CD4-positive, alpha-beta memory T cell (primary cell): ENCODE results near the gene CYP26B1. TPM values are rescaled to one million over a fixed set of nuclear protein-coding genes. Genes with fewer than 3 reads are reported as not detected.

Experiments used
- CTCF ChIA-PET: fragments of 350-600 bp; sonication (Branson Sonifier 250); formaldehyde crosslinking; loops from one replicate; lab custom pipeline; 2021; ENCODE audit warnings: inconsistent platforms; ENCODE audit not compliant: partially characterized antibody; lab: Charles Lee
- POLR2A ChIA-PET: fragments of 350-600 bp; sonication (Branson Sonifier 250); formaldehyde crosslinking; loops from one replicate; lab custom pipeline; 2021; ENCODE audit not compliant: partially characterized antibody; lab: Charles Lee
- DNase-seq, 5 donors: peaks; one replicate each; pipeline versions ENCODE4 v3.0.0 to v3.0.0-alpha.2; 2020 to 2022; ENCODE audit warnings: mixed read lengths in 1 of 5
- H3K27ac ChIP-seq: one replicate; pipeline ENCODE4 v1.7.0; 2013; ENCODE audit warnings: low read depth, low read length
- H3K27me3 ChIP-seq: 2 replicates; pipeline ENCODE4 v1.7.0; 2013; ENCODE audit warnings: mild to moderate bottlenecking, low read length, moderate library complexity; ENCODE audit not compliant: insufficient read depth
- H3K36me3 ChIP-seq: 2 replicates; pipeline ENCODE4 v1.7.0; 2013; ENCODE audit warnings: mild to moderate bottlenecking, low read length, moderate library complexity; ENCODE audit not compliant: insufficient read depth
- H3K4me1 ChIP-seq: 2 replicates; pipeline ENCODE4 v1.7.0; 2013; ENCODE audit warnings: mild to moderate bottlenecking, low read length, moderate library complexity; ENCODE audit not compliant: insufficient read depth
- H3K4me3 ChIP-seq, 2 donors: one replicate each; pipeline ENCODE4 v1.7.0; 2013; ENCODE audit warnings: low read length in 2 of 2, mild to moderate bottlenecking in 1 of 2
- H3K9me3 ChIP-seq, 2 donors: one replicate each; pipeline ENCODE4 v1.7.0; 2013; ENCODE audit warnings: low read length in 2 of 2, control low read depth in 1 of 2; ENCODE audit not compliant: control insufficient read depth in 1 of 2
- H3K27ac Mint-ChIP-seq, 7 donors: one replicate each; pipeline ENCODE4 v1.8.0; 2020 to 2021; ENCODE audit warnings: mixed read lengths in 7 of 7, mild to moderate bottlenecking in 6 of 7, inconsistent platforms in 3 of 7, moderate library complexity in 3 of 7
- H3K27me3 Mint-ChIP-seq, 2 donors: one replicate each; pipeline ENCODE4 v1.8.0; 2020 to 2021; ENCODE audit warnings: mixed read lengths in 2 of 2
- H3K36me3 Mint-ChIP-seq, 2 donors: one replicate each; pipeline ENCODE4 v1.8.0; 2020 to 2021; ENCODE audit warnings: mixed read lengths in 2 of 2, inconsistent platforms in 1 of 2, mild to moderate bottlenecking in 1 of 2
- H3K4me1 Mint-ChIP-seq, 4 donors: one replicate each; pipeline ENCODE4 v1.8.0; 2020 to 2021; ENCODE audit warnings: mixed read lengths in 4 of 4, mild to moderate bottlenecking in 1 of 4
- H3K4me3 Mint-ChIP-seq, 8 donors: one replicate each; pipeline ENCODE4 v1.8.0; 2020 to 2021; ENCODE audit warnings: mixed read lengths in 8 of 8, mild to moderate bottlenecking in 7 of 8, moderate library complexity in 6 of 8, inconsistent platforms in 3 of 8
- H3K9me3 Mint-ChIP-seq, 8 donors: one replicate each; pipeline ENCODE4 v1.8.0; 2020 to 2021; ENCODE audit warnings: mixed read lengths in 8 of 8, mild to moderate bottlenecking in 5 of 8, inconsistent platforms in 3 of 8, moderate library complexity in 1 of 8
- intact Hi-C: fragments of 100-400 bp; cut with micrococcal nuclease; formaldehyde crosslinking; loops from one replicate; pipeline ENCODE4 v1.15.1; 2023
- polyA plus RNA-seq, 2 donors: library from polyadenylated mRNA; unstranded; fragments of 300-500 nt; fragmentation: Illumina TruSeq; gene quantifications; one replicate each; pipeline ENCODE4 v1.2.3, GENCODE V29; 2021
- total RNA-seq, 2 experiments: library from RNA; stranded (reverse); gene quantifications; one replicate each; pipeline ENCODE4 v1.2.3, GENCODE V29; 2021

CYP26B1 gene
- total and polyA plus RNA-seq, 4 experiments from 2014 or later, result not detected

GRCh38 chr2:72155151-72155550, 7.5 kb upstream of the CYP26B1 start:
- Mint-ChIP-seq H3K4me1 (peaks cover 2 to 6% (median 3%) of the 10 kb centered on the region in 4 donors), H3K36me3 (no peaks in the 10 kb centered on the region), H3K27ac (no peak overlapping the region), H3K27me3 (peaks cover 26 to 28% of the 10 kb centered on the region in 2 donors), H3K9me3 (peaks cover 0 to 2% (median 0%) of the 10 kb centered on the region in 8 donors), H3K4me3 (no peak overlapping the region)
- CTCF ChIA-PET, result no interaction called here
- Histone ChIP-seq H3K27me3 (peaks cover 6% of the 10 kb centered on the region), H3K27ac (no peak overlapping the region), H3K9me3 (no peaks in the 10 kb centered on the region), H3K36me3 (no peaks in the 10 kb centered on the region), H3K4me1 (peaks cover 4% of the 10 kb centered on the region), H3K4me3 (no peak overlapping the region)
- intact Hi-C loops, result no loop called here
- POLR2A ChIA-PET, result no interaction called here
- DNase-seq, result no peak

- Histone ChIP-seq H3K4me3 (no peak overlapping the region), H3K36me3 (no peaks in the 10 kb centered on the region), H3K27me3 (peaks cover 13% of the 10 kb centered on the region), H3K4me1 (peaks cover 11% of the 10 kb centered on the region), H3K27ac (no peak overlapping the region), H3K9me3 (no peaks in the 10 kb centered on the region)
- DNase-seq, result no peak
- intact Hi-C loops, result loop anchor here (5.0 kb wide), 1 partner anchor 593 kb away; no protein-coding TSS in a partner anchor
- Mint-ChIP-seq H3K36me3 (no peaks in the 10 kb centered on the region), H3K4me3 (no peak overlapping the region), H3K4me1 (peaks cover 6 to 12% (median 10%) of the 10 kb centered on the region in 4 donors), H3K9me3 (peaks cover 0 to 2% (median 0%) of the 10 kb centered on the region in 8 donors), H3K27me3 (peaks cover 33 to 35% of the 10 kb centered on the region in 2 donors), H3K27ac (no peak overlapping the region)
- ChIA-PET CTCF (interaction anchor here (1.6 kb wide), 1 partner anchor 16 kb away, joined by 5 read pairs; no protein-coding TSS in a partner anchor), POLR2A (no interaction called here)
Observed at GRCh38 chr2:72154386-72154975, 6.8 kb upstream of the CYP26B1 start.

- no peak overlapping the region for H3K4me3 ChIP-seq
- peaks cover 15% of the 10 kb centered on the region for H3K4me1 ChIP-seq
- no peaks in the 10 kb centered on the region for H3K36me3 Mint-ChIP-seq
- peaks cover 0 to 2% (median 0%) of the 10 kb centered on the region in 8 donors for H3K9me3 Mint-ChIP-seq
- ChIA-PET POLR2A (no interaction called here), CTCF (interaction anchor here (1.6 to 2.6 kb wide), 2 partner anchors 16 to 230 kb away, joined by 5 to 8 read pairs; no protein-coding TSS in a partner anchor)
- H3K9me3 ChIP-seq, result no peaks in the 10 kb centered on the region
- DNase-seq, result no peak
- H3K27me3 ChIP-seq, result peaks cover 16% of the 10 kb centered on the region
- H3K4me1 Mint-ChIP-seq, result peaks cover 11 to 18% (median 15%) of the 10 kb centered on the region in 4 donors
- H3K27ac Mint-ChIP-seq, result no peak overlapping the region
- no peak overlapping the region for H3K27ac ChIP-seq
- H3K27me3 Mint-ChIP-seq, result peaks cover 38 to 40% of the 10 kb centered on the region in 2 donors
- no peak overlapping the region for H3K4me3 Mint-ChIP-seq
- intact Hi-C loops, result loop anchor here (5.0 kb wide), 1 partner anchor 593 kb away; no protein-coding TSS in a partner anchor
- H3K36me3 ChIP-seq, result no peaks in the 10 kb centered on the region
Observed at GRCh38 chr2:72153924-72154323, 6.3 kb upstream of the CYP26B1 start.

- Histone ChIP-seq H3K27me3 (peaks cover 16% of the 10 kb centered on the region), H3K36me3 (no peaks in the 10 kb centered on the region), H3K9me3 (no peaks in the 10 kb centered on the region), H3K4me1 (peaks cover 16% of the 10 kb centered on the region), H3K27ac (no peak overlapping the region), H3K4me3 (no peak overlapping the region)
- H3K27me3 Mint-ChIP-seq, result peaks cover 41 to 42% of the 10 kb centered on the region in 2 donors
- intact Hi-C loops, result loop anchor here (5.0 kb wide), 1 partner anchor 594 kb away; no protein-coding TSS in a partner anchor
- no peaks in the 10 kb centered on the region for H3K36me3 Mint-ChIP-seq
- DNase-seq, result no peak
- peak overlapping the region in 1 of 8 donors; percentile 39 for H3K4me3 Mint-ChIP-seq
- CTCF ChIA-PET, result interaction anchor here (1.6 to 2.6 kb wide), 2 partner anchors 15 to 229 kb away, joined by 5 to 8 read pairs; no protein-coding TSS in a partner anchor
- POLR2A ChIA-PET, result no interaction called here
- no peak overlapping the region for H3K27ac Mint-ChIP-seq
- peaks cover 0 to 2% (median 0%) of the 10 kb centered on the region in 8 donors for H3K9me3 Mint-ChIP-seq
- H3K4me1 Mint-ChIP-seq, result peaks cover 13 to 23% (median 19%) of the 10 kb centered on the region in 4 donors
Observed at GRCh38 chr2:72153026-72153791, 5.5 kb upstream of the CYP26B1 start.

GRCh38 chr2:72150861-72151356, 3.2 kb upstream of the CYP26B1 start:
- DNase-seq, result no peak
- H3K4me3 Mint-ChIP-seq, result peak overlapping the region in 1 of 8 donors; percentile 90

GRCh38 chr2:72150157-72150860, 2.6 kb upstream of the CYP26B1 start:
- intact Hi-C loops, result loop anchor here (1.0 to 5.0 kb wide), 2 partner anchors 597 to 602 kb away; no protein-coding TSS in a partner anchor
- peak in 4 of 5 donors; percentile 44 to 54 (median 47) for DNase-seq
- Mint-ChIP-seq H3K27ac (peak overlapping the region in 1 of 7 donors; percentile 16), H3K9me3 (peaks cover 0 to 7% (median 3%) of the 10 kb centered on the region in 8 donors), H3K27me3 (peaks cover 48 to 52% of the 10 kb centered on the region in 2 donors), H3K4me1 (peaks cover 24 to 47% (median 37%) of the 10 kb centered on the region in 4 donors), H3K4me3 (peak overlapping the region; percentile 77 to 96 (median 86)), H3K36me3 (no peaks in the 10 kb centered on the region)
- no peaks in the 10 kb centered on the region for H3K36me3 ChIP-seq
- H3K9me3 ChIP-seq, result no peaks in the 10 kb centered on the region
- ChIA-PET POLR2A (no interaction called here), CTCF (interaction anchor here (0.7 to 3.1 kb wide), 11 partner anchors 8 to 611 kb away, joined by 3 to 19 read pairs (median 3); no protein-coding TSS in a partner anchor)
- H3K4me1 ChIP-seq, result peaks cover 36% of the 10 kb centered on the region
- no peak overlapping the region for H3K27ac ChIP-seq
- peaks cover 33% of the 10 kb centered on the region for H3K27me3 ChIP-seq
- no peak overlapping the region for H3K4me3 ChIP-seq

More at GRCh38 chr2:72150861-72151356, 3.2 kb upstream of the CYP26B1 start:
- Mint-ChIP-seq H3K27ac (no peak overlapping the region), H3K9me3 (peaks cover 0 to 7% (median 3%) of the 10 kb centered on the region in 8 donors), H3K36me3 (no peaks in the 10 kb centered on the region), H3K4me1 (peaks cover 22 to 41% (median 33%) of the 10 kb centered on the region in 4 donors), H3K27me3 (peaks cover 44 to 47% of the 10 kb centered on the region in 2 donors)
- Histone ChIP-seq H3K9me3 (no peaks in the 10 kb centered on the region), H3K27me3 (peaks cover 29% of the 10 kb centered on the region), H3K36me3 (no peaks in the 10 kb centered on the region), H3K4me3 (no peak overlapping the region), H3K27ac (no peak overlapping the region), H3K4me1 (peaks cover 30% of the 10 kb centered on the region)
- CTCF ChIA-PET, result interaction anchor here (1.0 to 3.1 kb wide), 8 partner anchors 10 to 605 kb away, joined by 3 to 19 read pairs (median 4); no protein-coding TSS in a partner anchor
- intact Hi-C loops, result loop anchor here (1.0 to 5.0 kb wide), 2 partner anchors 596 to 603 kb away; no protein-coding TSS in a partner anchor
- POLR2A ChIA-PET, result no interaction called here
